GM18870 (cell line): ENCODE results near the gene PLPPR5.

ENCODE experiments used
- ATAC-seq: cut with Tn5 transposase; IDR thresholded peaks from one replicate; pipeline ENCODE4 v1.9.1; 2021; ENCODE audit warnings: moderate library complexity; ENCODE audit not compliant: unreplicated experiment

Gene PLPPR5

DNA sequence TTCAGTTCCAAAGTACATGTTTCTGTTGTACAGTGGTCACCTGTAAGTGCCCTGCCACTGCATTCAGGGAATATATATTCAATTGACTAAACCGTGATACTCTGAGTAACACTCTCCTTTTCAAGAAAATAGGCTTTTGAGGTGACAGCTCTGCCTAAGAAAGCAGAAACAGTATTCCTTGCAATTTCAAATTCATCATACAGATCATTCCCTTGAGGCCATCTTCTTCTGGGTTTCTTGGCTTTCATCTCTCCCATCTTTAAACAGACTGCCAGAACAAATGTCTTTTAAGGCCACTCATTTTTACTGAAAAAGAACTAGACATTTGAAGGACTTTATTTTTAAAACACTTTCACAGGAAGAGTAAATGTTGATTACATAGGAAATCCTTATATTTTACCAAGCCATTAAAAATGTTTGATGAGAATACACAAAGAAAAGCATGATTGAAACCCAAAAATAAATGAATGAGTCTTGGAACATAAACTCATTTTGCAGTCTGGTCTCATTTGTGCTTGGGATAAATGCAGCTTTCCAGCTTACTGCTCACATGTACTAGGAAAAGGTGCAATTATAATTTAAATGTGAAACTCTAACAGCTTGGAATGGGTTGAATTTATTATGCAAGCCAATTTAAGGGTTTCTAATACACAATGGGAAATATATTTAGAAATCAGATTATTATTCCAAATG lies 34.7 kb downstream of the PLPPR5 start:
- ATAC-seq: no peak

DNA sequence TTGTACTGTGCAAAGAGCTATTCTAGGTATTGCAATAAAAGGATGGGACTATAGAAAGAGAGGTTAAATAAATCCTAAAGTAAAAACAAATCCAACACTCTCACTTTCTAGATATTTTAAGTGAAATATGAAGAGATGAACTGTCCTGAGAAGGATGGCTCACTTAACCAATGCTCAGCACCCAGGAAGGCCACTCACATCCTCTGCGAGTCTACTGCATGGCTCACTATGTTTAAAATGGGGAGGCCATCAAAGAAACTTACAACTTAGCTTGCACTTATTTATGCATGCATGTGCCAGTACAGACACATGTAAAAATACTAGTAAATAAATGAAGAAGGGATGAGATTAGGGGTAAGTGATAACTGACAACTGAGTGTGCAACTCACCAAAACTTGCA lies 37.5 kb downstream of the PLPPR5 start:
- ATAC-seq: no peak

DNA sequence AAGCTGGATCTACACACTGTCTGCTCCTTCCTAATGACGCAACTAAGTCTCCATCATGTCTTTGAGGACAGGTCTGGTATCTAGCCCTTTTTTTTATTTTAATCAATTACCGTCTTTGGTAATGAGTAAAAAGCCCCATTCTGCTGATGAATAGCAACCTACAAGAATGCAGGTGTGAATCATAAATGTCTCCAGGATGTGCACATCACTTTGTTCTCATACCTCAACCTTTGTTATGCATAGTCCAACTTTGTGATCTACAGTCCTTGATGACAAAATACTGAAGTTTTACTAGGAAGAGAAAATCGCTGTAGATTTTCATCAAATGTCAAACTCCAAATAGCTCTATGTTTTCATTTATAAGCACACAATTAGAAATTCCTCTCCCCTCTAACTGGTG lies 39.3 kb downstream of the PLPPR5 start:
- no peak for ATAC-seq

DNA sequence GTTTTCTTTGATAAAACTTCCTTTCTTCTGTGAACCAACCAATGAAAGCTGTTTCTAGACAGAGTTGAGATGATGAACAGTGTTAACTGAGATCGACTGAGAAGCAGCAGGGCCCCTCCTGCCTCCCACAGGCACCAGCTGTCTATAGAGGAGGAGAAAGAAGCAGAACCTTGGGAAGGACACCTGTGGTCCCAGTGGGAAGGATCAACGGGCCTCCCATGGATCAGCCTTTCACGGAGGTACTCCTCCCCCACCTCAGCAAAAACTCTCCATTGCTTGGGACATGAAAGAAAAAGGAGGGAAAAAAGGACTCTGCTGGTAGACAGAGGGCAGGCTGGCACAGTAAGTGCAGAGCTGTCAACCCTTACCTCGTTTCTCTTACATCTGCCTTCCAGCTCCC lies 40.5 kb downstream of the PLPPR5 start:
- no peak for ATAC-seq

DNA sequence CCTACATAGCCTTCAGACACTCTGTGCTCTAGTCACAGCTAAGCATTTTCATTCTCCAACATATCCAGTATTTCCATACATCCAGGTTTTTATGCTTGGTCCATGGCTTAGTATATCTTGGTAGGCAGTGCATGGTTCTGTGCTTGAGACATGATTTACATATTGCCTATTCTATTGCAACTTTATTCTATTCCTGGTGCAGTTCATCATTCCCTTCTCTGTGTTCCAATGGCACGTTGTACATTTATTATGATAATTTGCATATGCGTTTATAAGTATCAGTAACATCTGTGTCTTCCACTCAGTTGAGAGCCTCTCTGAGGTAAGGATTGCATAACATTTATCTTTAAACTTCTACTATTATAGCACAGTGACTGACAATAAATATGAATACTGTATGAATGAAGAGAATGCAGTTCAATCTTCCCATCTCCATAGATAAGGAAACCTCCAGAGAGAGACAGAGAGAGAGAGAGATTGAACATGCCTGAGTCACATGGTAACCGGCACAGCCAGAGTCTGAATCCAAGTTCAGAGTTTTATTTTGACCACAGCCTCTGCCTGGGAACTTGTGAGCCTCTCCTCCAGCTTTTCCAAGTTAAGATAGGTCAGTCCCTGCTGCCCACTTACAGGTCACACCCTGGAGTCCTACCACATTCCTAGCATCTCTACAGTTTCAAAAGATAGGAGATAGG lies 41.5 kb downstream of the PLPPR5 start:
- ATAC-seq: no peak

DNA sequence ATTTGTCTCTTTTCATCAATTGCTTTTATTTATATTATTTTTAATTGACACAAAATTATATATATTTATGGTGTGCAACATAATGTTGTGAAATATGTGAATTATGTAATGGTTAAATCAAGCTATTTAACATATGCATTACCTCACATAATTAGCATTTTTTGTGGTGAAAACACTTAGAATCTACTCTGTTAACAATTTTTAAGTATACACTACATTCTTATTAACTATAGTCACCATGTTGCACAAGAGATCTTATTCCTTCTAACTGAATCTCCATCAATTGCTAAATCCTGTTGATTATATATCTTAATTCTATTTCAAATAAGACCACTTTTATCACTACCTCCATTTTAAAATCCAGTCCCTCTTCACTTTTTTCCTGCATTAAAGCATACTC lies 42.5 kb downstream of the PLPPR5 start:
- ATAC-seq: no peak

DNA sequence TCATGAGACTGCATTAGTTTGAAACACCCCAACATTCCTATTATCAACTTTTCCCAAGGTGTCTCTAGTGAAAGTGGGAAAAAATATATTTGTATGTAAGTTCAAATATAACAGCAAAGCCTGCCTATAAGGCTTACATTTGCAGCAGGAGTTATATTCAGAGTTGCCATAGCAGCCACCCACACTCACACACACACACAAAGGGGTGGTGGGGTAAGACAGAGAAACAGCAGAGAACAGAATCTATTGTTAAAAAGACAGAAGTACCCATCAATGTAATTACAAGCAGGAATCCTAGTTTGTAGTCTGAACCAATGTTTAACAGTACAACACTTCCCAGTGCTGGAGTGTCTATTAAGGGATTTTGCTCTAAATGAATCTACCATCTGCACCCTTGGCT lies 55.0 kb downstream of the PLPPR5 start:
- ATAC-seq: no peak

DNA sequence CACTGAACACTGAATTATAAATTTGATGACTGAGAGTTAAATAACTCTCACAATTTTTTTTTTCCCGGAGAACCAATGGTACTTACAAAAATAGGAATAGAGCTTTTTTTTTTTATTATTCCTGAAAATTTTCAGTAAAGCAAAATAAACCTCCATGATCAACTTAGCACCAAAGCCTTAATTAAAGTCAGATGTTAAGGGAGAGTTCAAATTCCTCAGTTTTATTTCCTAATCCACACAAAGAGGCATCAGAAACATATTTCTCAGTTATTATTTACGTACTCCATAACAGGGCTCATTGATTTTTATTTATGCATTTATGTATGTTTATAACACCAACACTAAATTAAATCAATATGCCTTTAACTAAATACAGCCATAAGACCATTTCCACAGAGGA lies 55.5 kb downstream of the PLPPR5 start:
- ATAC-seq: no peak

DNA sequence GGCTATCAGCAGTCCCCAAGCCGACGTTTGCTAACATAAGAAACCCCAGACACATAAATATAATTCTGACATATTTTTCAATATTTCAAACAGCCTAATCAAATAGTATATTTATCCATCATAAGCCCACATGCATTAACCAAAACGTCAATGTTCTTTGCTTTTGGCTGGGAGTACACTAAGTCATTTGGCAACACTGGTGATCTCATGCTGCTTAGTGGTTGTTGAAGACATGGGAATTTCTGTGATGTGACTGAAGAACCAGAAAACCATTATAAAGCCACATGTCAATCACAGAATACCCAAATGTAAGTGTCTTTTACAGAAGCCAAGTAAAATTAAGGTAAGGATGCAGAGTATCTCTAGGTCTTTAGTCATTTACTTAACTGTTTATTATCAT lies 57.6 kb downstream of the PLPPR5 start:
- no peak for ATAC-seq

DNA sequence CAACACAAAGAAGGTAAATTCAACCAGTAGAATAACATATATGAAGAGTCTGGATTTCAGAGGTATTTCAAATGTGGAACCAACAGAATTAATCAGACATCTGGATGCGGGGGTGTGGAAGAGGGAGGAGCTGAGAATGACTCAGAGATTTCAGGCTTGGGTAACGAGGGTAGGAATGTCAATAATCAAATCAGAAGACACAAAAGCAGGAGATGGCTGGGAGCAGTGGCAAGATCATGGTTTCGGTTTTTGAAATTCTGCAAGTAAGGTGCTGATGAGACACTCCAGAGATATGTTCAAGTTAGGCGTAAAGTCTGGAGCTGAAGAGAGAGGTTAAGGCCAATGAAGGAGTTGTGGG lies 64.0 kb downstream of the PLPPR5 start:
- no peak for ATAC-seq

DNA sequence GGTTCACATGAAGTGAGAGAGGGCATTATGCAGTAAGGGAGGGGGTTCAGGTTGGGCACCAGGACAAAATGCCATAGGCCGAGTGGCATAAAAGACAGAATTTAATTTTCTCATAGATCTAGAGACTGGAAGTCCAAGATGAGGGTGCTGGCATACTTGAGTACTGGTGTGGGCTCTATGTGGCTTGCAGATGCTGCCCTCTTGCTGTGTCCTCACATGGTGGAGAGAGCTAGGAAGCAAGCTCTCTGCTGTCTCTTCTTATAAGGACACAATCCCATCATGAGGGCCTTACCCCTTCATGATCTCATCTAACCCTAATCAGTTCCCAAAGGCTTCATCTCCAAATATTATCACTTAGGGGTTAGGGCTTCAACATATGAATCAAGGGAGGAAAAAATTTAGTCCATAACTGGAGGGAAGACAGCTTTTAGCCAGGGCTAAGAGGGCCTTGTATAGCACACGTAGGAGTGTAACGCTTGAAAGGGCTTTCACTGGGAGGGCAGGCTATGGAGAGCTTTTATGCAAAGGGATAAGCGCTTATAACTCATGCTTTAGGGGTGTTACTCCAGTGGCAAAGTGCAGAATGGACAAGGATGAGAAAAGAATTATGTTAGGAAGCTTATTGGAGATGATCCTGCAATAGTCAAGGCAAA lies 64.5 kb downstream of the PLPPR5 start:
- ATAC-seq: no peak

DNA sequence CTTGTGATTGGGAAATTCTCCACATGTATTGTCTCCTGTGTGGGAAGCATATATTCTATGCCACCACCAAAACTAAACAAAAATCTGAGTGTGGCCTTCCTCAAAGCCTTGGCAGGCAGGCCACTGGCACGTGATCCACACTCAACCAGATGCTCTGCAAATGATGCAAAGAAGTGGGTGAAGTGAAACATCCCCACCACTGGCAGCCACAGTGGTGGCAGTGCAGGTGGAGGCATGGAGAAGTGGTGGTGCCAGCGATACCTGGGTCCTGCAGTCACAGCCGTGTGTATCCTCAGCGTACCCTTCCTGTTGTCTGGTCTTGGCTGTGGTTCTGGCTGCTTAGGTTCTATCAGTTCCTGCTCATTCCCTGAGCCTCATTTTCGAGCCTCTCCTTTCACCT lies 65.2 kb downstream of the PLPPR5 start:
- ATAC-seq: no peak

DNA sequence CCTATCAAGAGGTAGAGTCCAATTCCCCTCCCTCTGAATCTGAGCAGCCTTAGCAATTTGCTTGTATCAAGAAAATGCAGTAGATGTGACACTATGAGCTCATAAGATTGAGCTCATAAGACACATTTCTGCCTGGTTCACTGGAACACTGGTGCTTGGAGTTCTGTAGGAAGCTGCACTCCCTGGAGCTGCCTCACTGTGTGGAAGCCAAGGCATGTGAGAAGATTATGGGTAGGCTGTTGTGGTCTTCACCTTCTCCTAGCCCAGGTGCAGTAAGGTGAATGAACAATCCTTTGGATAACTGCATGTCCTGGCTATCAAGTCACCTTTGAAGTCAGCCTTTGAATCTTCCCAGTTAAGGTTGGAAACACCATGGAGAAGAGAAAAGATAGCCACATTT lies 67.3 kb downstream of the PLPPR5 start:
- ATAC-seq: no peak

DNA sequence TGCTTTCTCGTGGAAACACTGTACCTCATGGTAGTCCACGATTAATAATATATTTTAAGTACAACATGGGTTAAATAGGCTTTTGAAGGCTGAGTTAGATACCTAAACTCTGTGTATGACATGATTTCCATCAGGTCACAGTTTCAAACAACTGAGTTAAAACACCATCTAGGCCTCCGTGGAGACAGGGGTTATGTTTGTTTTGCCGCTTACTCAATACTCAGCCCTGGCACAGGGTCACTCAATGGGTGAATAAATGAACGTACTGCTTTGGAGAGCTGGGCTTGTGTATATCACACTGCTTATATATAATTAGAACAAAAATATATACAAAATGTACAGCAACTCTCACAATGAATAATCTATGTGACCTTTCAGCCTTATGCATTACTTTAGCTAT lies 72.5 kb downstream of the PLPPR5 start:
- no peak for ATAC-seq

DNA sequence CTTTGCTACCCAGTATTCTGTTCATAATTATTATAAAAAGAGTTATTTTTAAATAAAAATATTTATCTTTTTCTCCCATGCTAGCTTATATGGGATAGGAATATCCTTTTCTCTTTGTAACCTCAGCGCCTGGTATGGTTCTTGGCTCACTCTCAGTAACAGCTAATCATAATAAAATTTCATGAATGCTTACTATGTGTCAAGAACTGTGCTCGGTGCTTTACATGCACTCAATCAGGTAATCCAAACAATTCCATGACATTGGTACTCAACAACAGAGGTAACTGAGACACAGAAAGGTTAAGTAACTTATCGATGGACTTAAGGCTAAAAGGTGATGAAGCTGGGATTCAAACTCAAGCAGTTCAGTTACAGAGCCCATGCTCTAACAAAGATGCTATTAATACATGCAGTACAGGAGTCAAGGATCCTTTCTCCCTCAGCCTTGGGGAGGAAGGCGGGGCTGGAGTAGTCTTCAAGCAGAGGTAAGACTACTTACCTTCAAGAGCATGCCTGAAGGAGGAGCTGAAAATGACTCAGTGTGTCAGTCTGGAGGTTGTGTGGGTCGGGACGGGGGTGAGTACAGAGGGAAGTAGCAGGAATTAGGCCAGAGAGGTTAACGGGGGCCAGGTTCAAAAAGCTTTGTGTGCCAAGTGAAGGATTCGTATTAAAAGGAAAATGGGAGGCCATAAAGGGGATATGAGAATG lies 73.4 kb downstream of the PLPPR5 start:
- ATAC-seq: no peak

DNA sequence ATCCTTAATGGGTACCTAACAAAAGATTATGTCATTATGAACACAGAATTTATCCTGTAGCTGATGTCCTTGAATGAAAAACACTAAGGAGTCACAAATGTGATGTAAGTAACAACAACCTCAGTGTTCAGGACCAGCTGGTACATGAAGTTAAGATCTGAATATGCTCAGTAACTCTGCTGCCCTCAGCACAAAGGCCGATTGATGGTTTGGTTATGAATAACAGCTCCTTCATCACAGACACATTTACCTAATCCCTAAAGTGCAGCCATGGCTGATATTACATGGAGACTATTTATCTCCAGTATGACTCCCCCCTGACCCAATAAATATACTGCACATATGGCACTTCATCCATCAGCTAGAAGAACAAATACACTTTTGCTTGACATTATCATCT lies 75.2 kb downstream of the PLPPR5 start:
- no peak for ATAC-seq

DNA sequence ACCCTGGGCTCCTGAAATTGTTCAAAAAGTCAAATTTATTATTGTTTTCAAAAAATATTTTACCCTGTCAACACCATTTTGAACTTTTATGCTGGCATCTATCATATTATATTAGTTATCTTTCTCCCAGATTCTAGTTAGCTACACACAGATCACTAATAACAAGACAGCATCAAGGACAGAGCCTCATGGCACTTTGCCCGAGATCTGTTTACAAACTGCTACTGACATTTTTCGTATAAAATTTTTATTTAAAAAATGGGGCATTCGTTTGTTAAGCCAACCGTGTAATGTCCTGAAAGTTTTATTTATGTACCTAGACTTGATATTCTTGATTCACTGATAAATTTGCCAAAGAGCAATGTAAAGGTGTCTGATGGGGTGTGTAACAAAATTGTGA lies 78.1 kb downstream of the PLPPR5 start:
- ATAC-seq: no peak

DNA sequence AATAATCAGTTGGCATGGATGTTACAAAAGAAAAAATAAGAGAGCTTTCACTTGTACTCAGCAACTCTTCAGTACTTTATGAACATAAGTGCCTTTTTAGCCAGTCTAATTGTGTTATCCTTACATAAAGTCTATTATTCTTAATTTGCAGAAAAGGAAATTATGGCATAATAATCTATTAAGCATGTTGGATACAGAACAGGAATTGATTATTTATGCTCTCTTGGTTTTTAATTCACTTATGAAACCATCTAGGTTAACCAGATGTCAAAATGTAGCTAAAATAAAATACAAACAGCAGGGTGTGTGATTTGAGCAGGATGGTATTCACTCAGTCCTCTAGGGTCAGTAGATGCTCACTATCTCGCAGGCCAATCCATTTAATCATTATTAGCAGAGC lies 79.7 kb downstream of the PLPPR5 start:
- no peak for ATAC-seq

DNA sequence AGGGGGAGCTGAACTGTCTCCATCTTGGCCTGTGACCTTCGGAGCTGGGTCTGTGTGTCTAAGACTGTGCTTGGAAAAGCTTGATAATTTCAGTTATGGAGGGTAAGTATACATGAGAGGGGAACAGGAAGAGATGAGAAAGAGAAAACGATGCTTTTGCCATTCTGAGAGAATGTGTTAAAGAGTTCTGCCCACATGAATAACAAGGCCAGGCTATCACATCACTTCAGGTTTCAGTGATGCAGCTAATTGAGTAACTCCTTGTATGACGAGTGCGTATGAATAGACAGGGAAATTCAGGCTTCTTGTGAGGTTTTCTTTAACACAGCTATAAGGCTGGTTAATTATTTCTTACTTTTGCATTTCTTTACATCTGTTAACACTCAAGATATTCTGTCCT lies 81.0 kb downstream of the PLPPR5 start:
- no peak for ATAC-seq

DNA sequence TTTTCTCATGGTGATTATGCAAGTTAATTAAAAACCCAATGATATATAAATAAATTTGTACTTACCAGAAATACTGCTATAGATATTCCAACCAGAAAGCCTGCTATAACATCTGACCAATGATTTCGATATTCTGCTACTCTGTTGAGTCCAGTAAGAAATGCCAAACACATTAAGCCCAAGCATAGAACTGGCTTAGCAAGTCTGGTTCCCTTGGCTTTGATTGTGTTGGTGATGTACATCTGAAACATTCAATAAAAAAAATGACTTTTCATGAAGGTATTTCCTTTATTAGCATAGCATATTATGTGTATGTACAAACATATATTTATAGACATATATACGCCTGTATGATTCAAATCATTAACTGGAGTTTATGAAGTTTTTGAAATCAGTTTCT lies 82.8 kb downstream of the PLPPR5 start:
- no peak for ATAC-seq

DNA sequence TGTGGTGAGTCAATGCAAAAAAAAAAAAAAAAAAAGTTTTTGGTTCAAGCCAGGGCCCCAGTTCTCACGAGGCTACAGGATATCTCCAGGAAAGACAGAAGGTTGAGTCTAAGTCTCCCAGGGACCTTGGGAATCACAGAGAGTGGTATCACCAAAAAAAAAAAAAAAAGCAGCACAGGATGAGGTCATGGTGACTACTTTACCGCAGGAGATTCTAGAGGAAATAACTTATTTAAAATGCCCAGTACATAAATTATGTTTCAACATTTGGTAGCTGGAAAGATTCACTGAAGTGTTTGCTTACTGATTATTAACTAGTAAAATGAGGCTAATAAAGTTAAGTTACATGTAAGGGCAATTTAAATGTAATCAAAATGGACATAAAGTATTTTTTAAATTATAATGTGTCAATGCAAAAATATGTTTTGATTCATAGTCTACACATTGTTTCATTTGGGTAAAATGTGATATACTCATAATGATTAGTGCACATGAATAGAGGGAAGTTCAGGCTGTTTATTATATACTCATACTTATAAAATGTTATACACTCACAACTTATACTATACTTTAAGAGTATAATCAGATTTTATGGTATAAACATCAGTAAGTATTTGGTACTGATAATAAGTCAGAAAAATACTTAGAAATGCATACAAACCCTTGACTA lies 84.1 kb downstream of the PLPPR5 start:
- no peak for ATAC-seq
